Small intestine (tissue), 16 donors: ENCODE results near the gene SLC17A2. TPM values are rescaled to one million over a fixed set of nuclear protein-coding genes. Genes with fewer than 3 reads are reported as not detected.
A peak's percentile ranks its signal among the peaks of the same experiment; 100 is the strongest.

Experiments
- DNase-seq, 2 donors: peaks; one replicate each; pipeline versions ENCODE4 v3.0.0 to v3.0.0-alpha.2; 2013
- FAIRE-seq: peaks from 2 replicates; lab custom pipeline; 2012; peaks lifted over from hg19 to GRCh38; lab: Jason Lieb, UNC
- H3K27ac ChIP-seq, 3 donors: one replicate each; pipeline ENCODE4 v1.5.1; 2013; ENCODE audit warnings: low read length in 2 of 3, mild to moderate bottlenecking in 2 of 3, control low read depth in 1 of 3, inconsistent platforms in 1 of 3, low read depth in 1 of 3, moderate library complexity in 1 of 3
- H3K27me3 ChIP-seq, 3 donors: one replicate each; pipeline ENCODE4 v1.6.1; 2013; ENCODE audit warnings: low read length in 3 of 3, inconsistent platforms in 1 of 3; ENCODE audit not compliant: control insufficient read depth in 3 of 3, insufficient read depth in 3 of 3
- H3K36me3 ChIP-seq, 3 donors: one replicate each; pipeline ENCODE4 v1.6.1; 2013; ENCODE audit warnings: low read length in 3 of 3, inconsistent platforms in 1 of 3, low read depth in 1 of 3, mild to moderate bottlenecking in 1 of 3, moderate library complexity in 1 of 3; ENCODE audit not compliant: control insufficient read depth in 3 of 3, insufficient read depth in 2 of 3
- H3K4me1 ChIP-seq, 3 donors: one replicate each; pipeline ENCODE4 v1.6.1; 2013; ENCODE audit warnings: low read length in 2 of 3, inconsistent platforms in 1 of 3, low read depth in 1 of 3, mild to moderate bottlenecking in 1 of 3, moderate library complexity in 1 of 3; ENCODE audit not compliant: control insufficient read depth in 3 of 3, insufficient read depth in 2 of 3
- H3K4me3 ChIP-seq, 3 donors: one replicate each; pipeline ENCODE4 v1.5.1; 2013; ENCODE audit warnings: low read length in 3 of 3, control low read depth in 1 of 3, inconsistent platforms in 1 of 3, low read depth in 1 of 3, mild to moderate bottlenecking in 1 of 3, moderate library complexity in 1 of 3
- H3K9me3 ChIP-seq, 2 donors: one replicate each; pipeline ENCODE4 v1.6.1; 2013; ENCODE audit warnings: low read depth in 1 of 2, low read length in 1 of 2; ENCODE audit not compliant: control insufficient read depth in 2 of 2, insufficient read depth in 1 of 2
- WGBS, 3 donors: extraction: QIAGEN DNeasy Blood & Tissue Kit; methylation state at CpG; one replicate each; pipeline ENCODE4 v1.1.7; 2013; 5-methylcytosine and 5-hydroxymethylcytosine counted together
- long read RNA-seq, 10 donors: transcript quantifications; one replicate each; lab custom pipeline, GENCODE V29; 2026
- polyA plus RNA-seq, 4 donors: library from polyadenylated mRNA; stranded (reverse) in 3 of 4; unstranded in 1 of 4; fragments of 200-250 nt in 3 of 4; fragments of 120-200 nt in 1 of 4; gene quantifications; one replicate each; pipeline versions ENCODE4 v1.2.1 to v1.2.3, GENCODE V29; 2013
- donor health status: healthy with polysubstance abuse.
- donor health status: control.
- donor health status: control.
- donor health status: Bipolar disorder and iron deficiency.
- donor health status: healthy.

The SLC17A2 gene, protein sequence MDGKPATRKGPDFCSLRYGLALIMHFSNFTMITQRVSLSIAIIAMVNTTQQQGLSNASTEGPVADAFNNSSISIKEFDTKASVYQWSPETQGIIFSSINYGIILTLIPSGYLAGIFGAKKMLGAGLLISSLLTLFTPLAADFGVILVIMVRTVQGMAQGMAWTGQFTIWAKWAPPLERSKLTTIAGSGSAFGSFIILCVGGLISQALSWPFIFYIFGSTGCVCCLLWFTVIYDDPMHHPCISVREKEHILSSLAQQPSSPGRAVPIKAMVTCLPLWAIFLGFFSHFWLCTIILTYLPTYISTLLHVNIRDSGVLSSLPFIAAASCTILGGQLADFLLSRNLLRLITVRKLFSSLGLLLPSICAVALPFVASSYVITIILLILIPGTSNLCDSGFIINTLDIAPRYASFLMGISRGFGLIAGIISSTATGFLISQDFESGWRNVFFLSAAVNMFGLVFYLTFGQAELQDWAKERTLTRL
- polyA plus RNA-seq: under 1 TPM in 1 of 4 donors, not detected in 3; 0.04 TPM
- long read RNA-seq, donor 1, partial matches to known transcripts: 161 of 161 reads
- long read RNA-seq, donor 1, other reads (novel, unspliced or antisense): 0 of 161 reads
- long read RNA-seq, donor 2, partial matches to known transcripts: 21 of 32 reads
- long read RNA-seq, donor 2, other reads (novel, unspliced or antisense): 11 of 32 reads
- long read RNA-seq, donor 3, partial matches to known transcripts: 56 of 56 reads
- long read RNA-seq, donor 3, other reads (novel, unspliced or antisense): 0 of 56 reads
- long read RNA-seq, donor 4: 0 reads
- long read RNA-seq, donor 5, partial matches to known transcripts: 12 of 12 reads
- long read RNA-seq, donor 5, other reads (novel, unspliced or antisense): 0 of 12 reads
- long read RNA-seq, donor 6, partial matches to known transcripts: 76 of 76 reads
- long read RNA-seq, donor 6, other reads (novel, unspliced or antisense): 0 of 76 reads
- long read RNA-seq, donor 7: 0 reads
- long read RNA-seq, donor 8: 0 reads
- long read RNA-seq, donor 9: 0 reads
- long read RNA-seq, donor 10, partial matches to known transcripts: 0 of 6 reads
- long read RNA-seq, donor 10, other reads (novel, unspliced or antisense): 6 of 6 reads

- peak; percentile 21 to 44 for DNase-seq
- H3K36me3 ChIP-seq: no peaks in the 10 kb centered on the region
- H3K27ac ChIP-seq: no peak within 1 kb of the TSS
- H3K4me1 ChIP-seq: peaks cover 0 to 12% (median 0%) of the 10 kb centered on the region in 3 donors
- H3K27me3 ChIP-seq: no peaks in the 10 kb centered on the region
- FAIRE-seq: no peak
- H3K4me3 ChIP-seq: no peak within 1 kb of the TSS
- no peaks in the 10 kb centered on the region for H3K9me3 ChIP-seq
- WGBS, 3 donors: 70 to 78% (median 78%) methylated on average over 9 of the region's 9 CpGs
Observed at GRCh38 chr6:25930532-25931410, at the start of gene SLC17A2. Gene SLC17A2 (minus strand): TSS chr6:25930691. CDS start chr6:25925796, 4,895 bp downstream.

DNA sequence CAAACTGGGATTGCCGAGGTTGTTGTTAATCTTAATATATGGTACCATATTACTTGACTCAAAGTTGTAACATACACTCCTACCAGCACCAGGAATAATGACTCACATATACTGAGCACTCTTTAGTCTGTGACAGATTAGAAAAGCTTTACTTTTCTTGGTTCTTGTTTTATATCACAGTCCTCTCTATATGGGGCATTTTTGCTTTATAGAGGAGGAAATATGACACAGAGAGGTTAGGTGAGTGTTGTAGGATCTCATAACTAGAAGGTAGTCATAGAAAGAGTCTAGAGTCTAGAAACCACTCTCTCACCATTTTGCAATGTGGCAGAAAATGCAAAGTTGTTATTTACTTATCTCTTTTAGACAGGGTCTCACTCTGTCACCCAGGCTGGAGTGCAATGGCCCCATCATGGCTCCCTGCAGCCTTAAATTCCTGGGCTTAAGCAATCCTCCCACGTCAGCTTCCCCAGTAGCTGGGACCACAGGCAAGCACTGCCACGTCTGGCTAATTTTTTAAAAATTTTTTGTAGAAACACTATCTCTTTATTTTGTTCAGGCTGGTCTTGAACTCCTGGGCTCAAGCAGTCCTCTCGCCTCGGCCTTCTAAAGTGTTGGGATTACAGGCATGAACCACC, 45.6 kb upstream of the SLC17A2 start:
- Histone ChIP-seq H3K4me3 (no peak overlapping the region), H3K27me3 (no peaks in the 10 kb centered on the region), H3K36me3 (peaks cover 24 to 45% (median 30%) of the 10 kb centered on the region in 3 donors), H3K4me1 (peaks cover 4 to 8% (median 5%) of the 10 kb centered on the region in 3 donors), H3K27ac (no peak overlapping the region), H3K9me3 (no peaks in the 10 kb centered on the region)
- 94 to 98% (median 95%) methylated on average over 5 of the region's 5 CpGs for whole genome bisulfite sequencing, 3 donors
- DNase-seq: no peak
- no peak for FAIRE-seq

DNA sequence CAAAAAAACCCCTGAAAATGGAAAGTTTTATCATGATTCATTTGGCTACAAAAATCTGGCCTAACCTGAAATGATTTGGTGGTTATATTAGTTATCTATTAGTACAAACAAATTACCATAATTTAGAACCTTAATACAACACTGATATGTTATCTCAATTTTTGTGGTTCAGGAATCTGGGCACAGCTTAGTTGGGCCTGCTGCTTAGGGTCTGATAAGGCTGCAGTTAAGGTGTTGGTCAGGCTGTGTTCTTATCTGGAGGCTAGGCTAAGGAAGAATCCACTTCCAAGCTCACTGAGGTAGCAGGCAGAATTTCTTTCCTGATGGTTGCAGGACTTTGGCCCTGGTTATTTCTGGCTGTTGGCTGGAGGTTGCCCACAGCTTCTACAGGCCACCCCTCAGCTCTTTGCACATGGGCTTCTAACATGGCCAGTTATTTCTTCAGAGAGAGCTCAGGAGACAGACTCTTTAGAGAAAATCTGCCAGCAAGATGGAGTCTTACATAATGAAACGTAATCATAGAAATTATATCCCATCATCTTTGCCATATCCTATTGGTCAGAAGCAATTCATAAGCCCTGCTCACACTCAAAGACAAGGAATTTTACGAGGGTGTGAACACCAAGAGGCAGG, 43.5 kb upstream of the SLC17A2 start:
- H3K4me3 ChIP-seq: no peak overlapping the region
- no peaks in the 10 kb centered on the region for H3K9me3 ChIP-seq
- no peak overlapping the region for H3K27ac ChIP-seq
- 85 to 96% (median 95%) methylated on average over 2 of the region's 2 CpGs for WGBS, 3 donors
- H3K27me3 ChIP-seq: no peaks in the 10 kb centered on the region
- peak in 1 of 2 donors; percentile 67 for DNase-seq
- H3K36me3 ChIP-seq: peaks cover 31 to 44% (median 34%) of the 10 kb centered on the region in 3 donors
- peaks cover 5 to 6% (median 5%) of the 10 kb centered on the region in 3 donors for H3K4me1 ChIP-seq
- FAIRE-seq: no peak

- Histone ChIP-seq H3K36me3 (peaks cover 34 to 35% (median 34%) of the 10 kb centered on the region in 3 donors), H3K4me1 (peaks cover 5 to 15% (median 6%) of the 10 kb centered on the region in 3 donors), H3K9me3 (no peaks in the 10 kb centered on the region), H3K4me3 (no peak overlapping the region), H3K27ac (no peak overlapping the region), H3K27me3 (no peaks in the 10 kb centered on the region)
- DNase-seq (no peak), FAIRE-seq (no peak)
- 93 to 95% (median 95%) methylated on average over 5 of the region's 5 CpGs for WGBS, 3 donors
Observed at GRCh38 chr6:25972902-25973301, 42.4 kb upstream of the SLC17A2 start.

- FAIRE-seq (no peak), DNase-seq (no peak)
- no peak overlapping the region for H3K27ac ChIP-seq
- H3K4me3 ChIP-seq: no peak overlapping the region
- H3K36me3 ChIP-seq: peaks cover 32 to 33% (median 33%) of the 10 kb centered on the region in 3 donors
- 90 to 100% (median 92%) methylated on average over 1 of the region's 1 CpG for WGBS, 3 donors
- H3K9me3 ChIP-seq: no peaks in the 10 kb centered on the region
- peaks cover 5 to 18% (median 6%) of the 10 kb centered on the region in 3 donors for H3K4me1 ChIP-seq
- no peaks in the 10 kb centered on the region for H3K27me3 ChIP-seq
Observed at GRCh38 chr6:25972128-25972527, 41.6 kb upstream of the SLC17A2 start.

GRCh38 chr6:25971187-25971821, 40.8 kb upstream of the SLC17A2 start:
- H3K36me3 ChIP-seq: peaks cover 32 to 36% (median 34%) of the 10 kb centered on the region in 3 donors
- H3K4me3 ChIP-seq: no peak overlapping the region
- WGBS, 3 donors: 91 to 99% (median 95%) methylated on average over 1 of the region's 1 CpG
- H3K9me3 ChIP-seq: no peaks in the 10 kb centered on the region
- no peaks in the 10 kb centered on the region for H3K27me3 ChIP-seq
- peak overlapping the region in 1 of 3 donors; percentile 26 for H3K27ac ChIP-seq
- H3K4me1 ChIP-seq: peaks cover 8 to 24% (median 9%) of the 10 kb centered on the region in 3 donors
- DNase-seq: peak; percentile 41 to 42
- FAIRE-seq: no peak

DNA sequence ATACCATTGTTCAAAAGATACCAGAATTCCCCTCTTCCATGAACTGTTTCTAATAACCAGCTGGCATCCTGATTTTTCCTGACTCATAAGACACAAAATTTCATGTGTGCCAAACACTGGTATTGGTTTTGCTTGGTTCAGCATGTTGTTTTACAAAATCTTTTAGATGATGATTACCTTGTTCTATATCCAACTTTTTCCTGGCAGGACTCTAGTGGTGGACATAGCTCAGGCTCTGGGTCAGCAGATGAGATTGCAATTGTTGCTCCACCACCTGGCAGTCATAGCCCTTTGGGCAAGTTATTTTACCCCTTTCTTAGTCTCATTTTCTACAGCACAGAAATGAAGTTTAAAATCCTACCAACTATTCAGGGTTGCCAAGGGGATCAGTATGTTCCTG, 38.3 kb upstream of the SLC17A2 start:
- no peak overlapping the region for H3K27ac ChIP-seq
- DNase-seq: no peak
- no peak for FAIRE-seq
- H3K4me3 ChIP-seq: no peak overlapping the region
- H3K36me3 ChIP-seq: peaks cover 25 to 32% (median 29%) of the 10 kb centered on the region in 3 donors
- H3K4me1 ChIP-seq: peaks cover 10 to 26% (median 22%) of the 10 kb centered on the region in 3 donors
- H3K27me3 ChIP-seq: no peaks in the 10 kb centered on the region
- no peaks in the 10 kb centered on the region for H3K9me3 ChIP-seq
